ENCODE data around the gene HECTD2.
"Not testable (repeated sequence)": the region's sequence is repeated elsewhere in the genome, so short reads cannot be mapped to it uniquely, and the experiment has no call there.

- not testable (repeated sequence) for TF ChIP-seq CTCF (conservative IDR thresholded peaks at IDR 0.05); ZFX (IDR thresholded peaks at IDR 0.05)
Observed at GRCh38 chr10:91390513-91390825, 19.7 kb upstream of the HECTD2 start.
